DMS79 treated with DMSO at 0.1 percent for 48 hours (cell line): ENCODE data around the gene BCL2.
A peak's percentile ranks its signal among the peaks of the same experiment; 100 is the strongest.

Source experiments
- DNase-seq: peaks from one replicate; lab custom pipeline; 2025; lab: John Stamatoyannopoulos, UW

BCL2 gene

DNA sequence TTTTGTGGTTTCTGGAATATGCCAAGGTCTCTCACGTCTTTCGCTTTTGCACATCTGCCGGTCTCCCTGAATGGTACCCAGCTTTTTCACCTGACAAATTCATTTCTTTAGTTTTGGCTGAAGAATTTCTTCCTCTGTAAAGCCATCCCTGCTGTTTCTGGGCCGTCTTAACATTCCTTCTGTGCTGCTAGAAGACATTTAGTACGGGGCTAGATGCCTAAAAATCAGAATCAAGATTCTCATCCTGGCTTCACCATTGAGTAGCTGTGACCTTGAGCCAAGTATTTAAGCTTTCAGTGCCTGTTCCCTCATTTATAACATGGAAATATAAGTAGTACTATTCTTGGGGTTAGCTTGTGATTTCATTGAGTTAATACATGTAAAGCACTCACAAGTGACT lies 6.4 kb upstream of the BCL2 start:
- DNase-seq = no peak

DNA sequence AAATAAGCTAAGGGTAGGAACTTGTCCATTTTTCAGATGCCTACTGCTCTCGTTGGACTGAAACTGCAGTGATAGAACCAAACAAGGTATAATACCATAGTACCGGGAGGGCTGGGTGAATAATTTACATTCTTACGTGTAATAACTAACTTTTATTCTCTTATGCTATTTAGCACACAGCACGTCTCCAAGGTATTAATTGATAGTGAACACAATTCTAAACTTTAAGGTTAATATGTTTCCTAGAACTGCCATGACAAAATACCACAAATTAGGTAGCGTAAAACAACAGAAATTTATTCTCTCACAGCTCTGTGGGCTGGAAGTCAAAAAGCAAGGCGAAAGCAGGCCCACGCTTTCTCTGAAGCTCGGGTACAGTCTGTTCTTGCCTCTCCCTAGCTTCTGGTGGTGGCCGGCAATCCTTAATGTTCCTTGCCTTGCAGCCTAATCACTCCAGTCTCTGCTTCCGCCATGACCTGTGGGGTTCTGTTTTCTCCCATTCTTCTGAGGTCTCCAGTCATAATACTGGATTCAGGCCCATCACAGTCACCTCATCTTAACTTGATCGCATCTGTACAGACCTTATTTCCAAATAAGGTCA lies 5.6 kb upstream of the BCL2 start:
- no peak for DNase-seq

DNA sequence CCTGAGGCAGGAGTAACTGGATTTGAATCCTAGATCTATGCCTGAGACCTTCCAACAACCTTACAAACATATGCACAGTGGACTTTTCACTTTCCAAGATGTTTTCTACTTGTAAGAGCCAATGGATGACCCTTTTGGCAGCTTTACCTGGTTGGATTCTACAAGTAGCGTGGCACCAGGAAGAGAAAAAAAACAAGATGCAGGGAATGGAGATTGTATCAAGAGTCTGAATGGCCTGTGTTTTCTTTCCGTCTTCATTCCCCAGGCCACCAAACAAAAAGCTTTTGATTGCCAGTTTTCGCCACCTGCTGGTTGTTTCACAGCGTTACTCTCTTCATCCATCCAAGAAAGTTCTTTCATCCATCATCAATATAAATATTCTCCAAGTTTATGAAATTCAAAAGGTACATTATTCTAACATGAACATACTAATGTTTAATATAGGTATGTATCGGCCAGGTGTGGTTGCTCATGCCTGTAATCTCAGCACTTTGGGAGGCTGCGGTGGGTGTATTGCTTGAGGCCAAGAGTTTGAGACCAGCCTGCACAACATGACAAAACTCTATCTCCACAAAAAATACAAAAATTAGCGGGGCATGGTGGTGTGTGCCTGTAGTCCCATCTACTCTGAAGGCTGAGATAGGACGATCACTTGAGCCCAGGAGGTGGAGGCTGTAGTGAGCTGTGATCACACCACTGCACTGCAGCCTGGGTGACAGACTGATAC lies 3.5 kb upstream of the BCL2 start:
- peak; percentile 93 for DNase-seq

DNA sequence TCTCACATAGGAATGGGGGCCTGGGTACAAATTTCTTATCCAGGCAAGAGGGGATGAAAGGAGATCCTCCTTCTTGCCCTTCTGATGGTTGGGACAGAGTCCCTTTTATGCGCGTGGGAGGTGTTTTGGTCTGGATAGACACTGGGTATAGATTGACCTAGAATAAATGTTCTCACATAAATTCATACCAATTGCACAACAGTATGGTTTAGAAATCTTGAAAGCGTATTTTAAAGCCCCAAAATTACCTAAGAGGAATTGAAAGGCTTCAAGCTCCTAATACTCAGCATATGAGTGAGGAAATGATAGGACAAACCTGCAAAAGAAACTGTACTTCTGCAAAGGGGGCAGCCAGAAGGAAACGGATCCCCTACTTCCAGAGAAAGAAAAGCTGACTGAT lies 2.6 kb upstream of the BCL2 start:
- DNase-seq = no peak

DNA sequence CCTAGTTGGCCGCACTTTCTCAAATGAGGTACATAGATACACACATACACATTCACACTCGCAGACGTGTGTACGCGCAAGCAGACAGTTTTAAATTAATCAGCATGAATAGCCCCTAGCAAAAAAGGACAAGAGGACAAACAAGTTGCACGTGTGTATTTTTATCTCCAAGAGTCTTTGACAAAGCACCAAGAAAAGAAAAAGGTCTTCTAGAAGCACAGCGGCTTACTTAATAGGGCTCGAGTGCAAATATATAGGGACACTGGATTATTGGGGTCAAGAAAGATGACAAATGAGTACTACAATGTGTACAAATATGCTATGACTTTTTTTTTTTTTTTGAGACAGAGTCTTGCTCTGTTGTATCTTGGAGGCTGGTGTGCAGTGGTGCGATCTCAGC lies 1.7 kb upstream of the BCL2 start:
- DNase-seq = peak; percentile 45

GRCh38 chr18:63320975-63321265 lies 1.4 kb upstream of the BCL2 start:
- no peak for DNase-seq

GRCh38 chr18:63320123-63320974 lies 780 bp upstream of the BCL2 start:
- DNase-seq = peak; percentile 84

- DNase-seq = no peak
These were observed 633 bp downstream of the BCL2 start for GRCh38 chr18:63318889-63319382.

- peak; percentile 85 for DNase-seq
These were observed 1.3 kb downstream of the BCL2 start for GRCh38 chr18:63317982-63318888.

- DNase-seq = peak; percentile 76
These were observed 2.0 kb downstream of the BCL2 start for GRCh38 chr18:63317556-63317946.

- DNase-seq = peak; percentile 52
These were observed 2.7 kb downstream of the BCL2 start for GRCh38 chr18:63316612-63317555.

GRCh38 chr18:63315876-63316275 lies 3.7 kb downstream of the BCL2 start:
- DNase-seq = no peak

GRCh38 chr18:63315131-63315662 lies 4.4 kb downstream of the BCL2 start:
- peak; percentile 33 for DNase-seq

DNA sequence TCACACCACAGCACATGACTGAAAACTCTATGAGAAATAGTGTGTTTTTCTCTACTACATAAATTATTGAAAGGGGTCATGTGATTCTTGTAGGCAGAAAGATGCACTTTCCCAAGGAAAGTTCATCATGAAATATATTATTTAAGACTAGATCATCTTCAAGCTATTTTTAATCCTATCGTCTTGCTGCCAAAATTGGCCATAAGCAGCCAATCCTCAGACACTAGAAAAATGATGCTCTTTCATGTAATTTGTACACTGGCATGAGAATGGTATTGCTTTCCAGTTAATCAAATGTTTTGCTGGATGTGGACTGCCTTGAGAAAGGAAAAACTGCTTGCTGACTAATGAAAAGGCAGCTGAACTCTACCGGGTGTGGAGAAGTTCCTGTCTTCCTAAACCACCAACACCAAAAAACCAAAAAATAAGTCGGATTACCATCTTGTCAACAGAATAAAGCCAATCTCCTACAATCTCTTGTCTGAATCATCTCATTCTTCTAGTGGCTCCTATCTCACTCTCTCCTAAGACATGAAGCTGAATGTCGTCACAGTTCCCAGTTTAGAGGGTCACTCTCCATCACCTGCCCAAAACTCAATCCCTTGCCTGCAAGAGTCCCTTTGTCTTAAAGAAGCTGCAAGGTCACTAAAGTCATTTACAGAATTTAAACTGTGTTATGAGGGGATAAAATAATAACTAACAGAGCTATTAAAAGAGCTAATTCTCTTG lies 5.3 kb downstream of the BCL2 start:
- no peak for DNase-seq

DNA sequence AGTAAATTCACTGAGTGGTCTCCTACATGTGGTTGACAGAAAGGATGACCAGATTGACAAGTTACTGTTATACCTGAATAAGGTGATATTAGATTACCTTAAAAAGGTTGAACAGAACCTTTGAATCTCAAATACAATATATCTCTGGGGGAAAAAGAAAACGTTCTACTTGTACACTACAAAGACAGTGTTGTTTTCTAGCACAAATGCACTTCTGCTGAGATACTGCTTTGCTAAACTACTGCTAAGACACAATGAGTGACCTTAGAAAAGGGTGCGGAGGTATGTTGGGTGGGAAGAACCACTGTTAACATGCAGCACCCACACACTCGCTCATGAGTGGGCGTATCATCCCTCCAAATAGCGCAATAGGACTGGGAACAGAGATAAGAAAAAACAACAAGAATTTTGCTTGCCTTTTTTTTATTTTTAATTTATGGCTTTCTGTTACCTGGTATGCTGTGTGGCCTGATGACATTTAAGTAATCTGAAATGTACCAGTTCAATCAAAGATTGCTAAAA lies 6.1 kb downstream of the BCL2 start:
- DNase-seq = no peak

GRCh38 chr18:63312737-63313395 lies 6.7 kb downstream of the BCL2 start:
- no peak for DNase-seq

DNA sequence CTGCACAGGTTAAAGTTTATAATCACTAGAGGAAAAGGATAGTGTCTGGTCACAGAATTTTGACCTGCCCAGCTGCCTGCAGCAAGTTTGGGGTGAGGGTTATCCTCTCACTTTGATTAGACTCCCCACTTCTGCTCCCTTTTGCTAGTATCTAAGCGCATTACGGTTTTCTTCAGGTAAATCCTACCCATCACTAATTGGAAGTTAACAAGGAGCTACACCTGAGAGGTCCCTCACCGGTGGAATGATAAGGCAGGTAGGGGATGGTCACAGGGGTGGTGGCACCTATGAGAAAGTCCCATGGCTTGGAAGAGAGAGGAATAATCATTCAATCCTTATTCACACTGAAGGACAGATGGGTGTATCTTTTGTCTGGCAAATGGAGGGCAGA lies 7.6 kb downstream of the BCL2 start:
- no peak for DNase-seq

DNA sequence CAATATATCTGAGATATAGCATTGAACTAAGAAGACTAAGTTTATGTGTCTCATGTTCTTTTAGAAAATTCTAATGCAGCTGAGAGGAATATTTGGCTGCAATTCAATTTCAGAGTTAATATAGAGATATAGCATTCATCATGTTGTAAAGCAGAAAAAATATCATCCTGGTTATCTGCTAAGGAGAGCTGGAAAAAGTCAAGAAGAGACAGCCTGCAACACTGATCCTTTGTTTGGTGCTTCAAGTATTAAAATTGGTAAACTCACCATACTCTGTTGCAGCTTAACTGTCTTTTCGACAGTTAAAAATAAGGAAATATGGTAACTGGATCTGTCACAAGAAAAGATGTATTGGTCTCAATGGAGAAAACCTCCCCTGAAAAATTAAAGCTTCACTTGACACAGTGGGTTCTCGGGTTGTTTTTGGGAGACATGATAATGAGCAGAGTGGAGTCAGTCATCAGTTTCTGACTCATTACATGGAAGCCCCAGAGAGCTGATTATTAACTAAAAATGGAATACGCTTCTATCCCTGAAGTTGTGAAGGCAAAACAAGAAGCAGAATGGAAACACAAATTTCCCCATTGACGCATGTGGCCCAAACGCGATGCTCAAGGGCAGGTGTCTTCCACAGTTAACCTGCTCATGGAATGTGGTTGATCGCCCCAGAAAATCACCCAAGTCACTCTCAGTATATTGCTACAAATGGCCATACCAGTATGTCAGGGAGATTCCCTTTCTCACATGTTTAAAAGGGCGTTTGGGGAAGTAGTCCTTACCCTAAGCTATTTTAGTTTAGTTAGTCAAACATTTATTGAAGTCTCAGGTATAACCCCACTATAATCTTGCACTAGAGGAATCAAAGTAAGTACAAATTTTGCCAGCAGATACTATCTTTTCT lies 8.2 kb downstream of the BCL2 start:
- DNase-seq = no peak
